Esophagus (tissue), 2 donors: ENCODE data around the gene GSK3B. TPM values are rescaled to one million over a fixed set of nuclear protein-coding genes. Genes with fewer than 3 reads are reported as not detected.

Experiments used
- H3K27ac ChIP-seq, 2 donors: one replicate each; pipeline ENCODE4 v1.5.1; 2013; ENCODE audit warnings: low read depth in 2 of 2, mild to moderate bottlenecking in 2 of 2, inconsistent platforms in 1 of 2, low read length in 1 of 2, moderate library complexity in 1 of 2
- H3K27me3 ChIP-seq, 2 donors: one replicate each; pipeline ENCODE4 v1.6.1; 2013; ENCODE audit warnings: low read length in 2 of 2, control low read depth in 1 of 2, mild to moderate bottlenecking in 1 of 2; ENCODE audit not compliant: insufficient read depth in 2 of 2, control insufficient read depth in 1 of 2
- H3K36me3 ChIP-seq, 2 donors: one replicate each; pipeline ENCODE4 v1.6.1; 2013; ENCODE audit warnings: low read length in 1 of 2; ENCODE audit not compliant: control insufficient read depth in 2 of 2, insufficient read depth in 2 of 2
- H3K4me1 ChIP-seq, 2 donors: one replicate each; pipeline ENCODE4 v1.6.1; 2013; ENCODE audit warnings: low read length in 1 of 2; ENCODE audit not compliant: control insufficient read depth in 2 of 2, insufficient read depth in 2 of 2
- H3K4me3 ChIP-seq, 2 donors: one replicate each; pipeline ENCODE4 v1.5.1; 2013; ENCODE audit warnings: low read length in 2 of 2, mild to moderate bottlenecking in 2 of 2, low read depth in 1 of 2, moderate library complexity in 1 of 2
- H3K9me3 ChIP-seq, 2 donors: one replicate each; pipeline ENCODE4 v1.6.1; 2013; ENCODE audit warnings: mild to moderate bottlenecking in 2 of 2, low read depth in 1 of 2, low read length in 1 of 2, moderate library complexity in 1 of 2; ENCODE audit not compliant: control insufficient read depth in 2 of 2, insufficient read depth in 1 of 2
- WGBS, 2 donors: extraction: QIAGEN DNeasy Blood & Tissue Kit; methylation state at CpG; one replicate each; pipeline ENCODE4 v1.1.7; 2013; 5-methylcytosine and 5-hydroxymethylcytosine counted together
- polyA plus RNA-seq, 2 donors: library from polyadenylated mRNA; stranded (reverse); fragments of 200-250 nt; gene quantifications; one replicate each; pipeline ENCODE4 v1.2.3, GENCODE V29; 2013
- donor health status: healthy with polysubstance abuse.
- donor health status: Bipolar disorder and iron deficiency.

The GSK3B gene
- polyA plus RNA-seq, 2 donors: 8.8 to 12.0 TPM

DNA sequence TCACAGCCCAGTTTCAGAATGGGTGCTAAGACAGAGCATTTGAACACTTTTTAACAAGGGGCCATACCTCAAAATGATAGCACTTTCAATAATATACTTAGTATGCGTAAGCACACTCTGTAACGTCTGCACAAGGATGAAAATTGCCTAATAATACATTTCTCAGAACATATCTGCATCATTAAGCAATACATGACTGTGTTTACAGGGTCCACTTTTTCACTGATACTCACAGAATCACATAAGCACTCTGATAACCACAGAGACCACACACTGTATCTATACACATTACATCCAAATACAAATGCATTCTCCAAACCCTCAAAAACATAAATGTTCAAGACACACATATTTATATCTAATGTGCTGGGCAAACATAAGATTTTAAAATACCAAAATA lies 232.6 kb downstream of the GSK3B start:
- no peaks in the 10 kb centered on the region for H3K27me3 ChIP-seq
- no peak overlapping the region for H3K4me3 ChIP-seq
- no peaks in the 10 kb centered on the region for H3K9me3 ChIP-seq
- no peak overlapping the region for H3K27ac ChIP-seq
- H3K4me1 ChIP-seq: no peaks in the 10 kb centered on the region
- H3K36me3 ChIP-seq: peaks cover 0 to 3% of the 10 kb centered on the region in 2 donors
- 96 to 97% methylated on average over 2 of the region's 2 CpGs for WGBS, 2 donors

- peaks cover 0 to 3% of the 10 kb centered on the region in 2 donors for H3K36me3 ChIP-seq
- 97 to 100% methylated on average over 2 of the region's 2 CpGs for WGBS, 2 donors
These were observed 234.5 kb downstream of the GSK3B start for GRCh38 chr3:119859728-119860127.

DNA sequence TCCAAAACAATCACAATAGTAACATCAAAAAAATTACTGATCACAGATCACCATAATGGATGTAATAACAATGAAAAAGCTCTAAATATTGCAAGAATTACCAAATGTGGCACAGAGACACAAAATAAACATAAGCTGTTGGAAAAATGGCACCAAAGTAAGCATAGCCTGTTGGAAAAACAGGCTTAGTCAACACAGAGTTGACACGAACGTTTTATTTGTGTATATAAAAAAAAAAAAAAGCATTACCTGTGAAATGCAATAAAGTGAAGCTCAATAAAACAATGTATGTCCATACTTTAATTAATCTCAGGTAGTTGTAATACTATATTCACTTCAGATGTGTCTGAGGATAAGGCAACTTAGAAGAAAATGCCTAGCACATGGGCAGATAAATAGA lies 235.3 kb downstream of the GSK3B start:
- Histone ChIP-seq H3K4me3 (no peak overlapping the region), H3K9me3 (no peaks in the 10 kb centered on the region), H3K36me3 (peaks cover 0 to 3% of the 10 kb centered on the region in 2 donors), H3K27me3 (no peaks in the 10 kb centered on the region), H3K4me1 (no peaks in the 10 kb centered on the region), H3K27ac (no peak overlapping the region)
- WGBS, 2 donors: 77 to 87% methylated on average over 2 of the region's 2 CpGs

More at GRCh38 chr3:119859728-119860127, 234.5 kb downstream of the GSK3B start:
- Histone ChIP-seq H3K4me3 (no peak overlapping the region), H3K9me3 (no peaks in the 10 kb centered on the region), H3K27me3 (no peaks in the 10 kb centered on the region), H3K27ac (no peak overlapping the region), H3K4me1 (no peaks in the 10 kb centered on the region)

DNA sequence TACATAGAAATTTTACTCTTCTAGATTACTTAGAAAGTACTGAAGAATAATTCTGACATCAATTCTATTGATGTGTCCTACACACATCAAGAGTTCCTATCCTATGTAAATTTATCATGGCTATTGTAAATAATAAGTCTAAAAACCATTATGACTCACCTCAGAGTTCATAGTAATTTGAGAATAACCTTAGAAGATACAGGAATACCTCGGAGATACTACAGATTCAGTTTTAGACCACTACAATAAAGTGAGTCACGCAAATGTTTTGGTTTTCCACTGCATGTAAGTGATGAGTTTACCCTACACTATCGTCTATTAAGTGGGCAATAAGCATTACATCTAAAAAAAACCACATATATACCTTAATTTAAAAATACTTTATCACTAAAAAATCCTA lies 237.6 kb downstream of the GSK3B start:
- Histone ChIP-seq H3K4me1 (no peaks in the 10 kb centered on the region), H3K4me3 (no peak overlapping the region), H3K27me3 (no peaks in the 10 kb centered on the region), H3K9me3 (no peaks in the 10 kb centered on the region), H3K36me3 (no peaks in the 10 kb centered on the region), H3K27ac (no peak overlapping the region)
- WGBS, 2 donors: 97% methylated on average over 3 of the region's 3 CpGs

DNA sequence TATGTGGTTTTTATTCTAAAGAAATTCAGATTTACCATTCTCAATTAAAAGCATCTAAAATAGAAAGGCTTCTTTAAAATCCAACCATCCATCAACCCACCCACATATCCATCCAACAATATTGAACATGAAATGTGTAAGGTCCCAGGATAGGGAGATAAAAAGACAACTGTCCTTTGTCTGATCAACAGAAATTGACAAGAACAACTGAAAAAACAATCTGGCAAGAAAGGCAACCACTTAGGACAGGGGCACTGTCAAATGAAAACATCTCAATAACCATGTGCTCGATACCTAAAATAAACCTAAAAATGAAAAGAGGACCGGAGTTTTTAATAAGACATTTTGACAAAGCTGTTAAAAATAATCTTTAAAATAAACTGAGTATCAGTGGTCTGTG lies 245.1 kb downstream of the GSK3B start:
- Histone ChIP-seq H3K4me1 (no peaks in the 10 kb centered on the region), H3K4me3 (no peak overlapping the region), H3K36me3 (no peaks in the 10 kb centered on the region), H3K27me3 (no peaks in the 10 kb centered on the region), H3K9me3 (no peaks in the 10 kb centered on the region), H3K27ac (no peak overlapping the region)
- 90 to 97% methylated on average over 2 of the region's 2 CpGs for WGBS, 2 donors

DNA sequence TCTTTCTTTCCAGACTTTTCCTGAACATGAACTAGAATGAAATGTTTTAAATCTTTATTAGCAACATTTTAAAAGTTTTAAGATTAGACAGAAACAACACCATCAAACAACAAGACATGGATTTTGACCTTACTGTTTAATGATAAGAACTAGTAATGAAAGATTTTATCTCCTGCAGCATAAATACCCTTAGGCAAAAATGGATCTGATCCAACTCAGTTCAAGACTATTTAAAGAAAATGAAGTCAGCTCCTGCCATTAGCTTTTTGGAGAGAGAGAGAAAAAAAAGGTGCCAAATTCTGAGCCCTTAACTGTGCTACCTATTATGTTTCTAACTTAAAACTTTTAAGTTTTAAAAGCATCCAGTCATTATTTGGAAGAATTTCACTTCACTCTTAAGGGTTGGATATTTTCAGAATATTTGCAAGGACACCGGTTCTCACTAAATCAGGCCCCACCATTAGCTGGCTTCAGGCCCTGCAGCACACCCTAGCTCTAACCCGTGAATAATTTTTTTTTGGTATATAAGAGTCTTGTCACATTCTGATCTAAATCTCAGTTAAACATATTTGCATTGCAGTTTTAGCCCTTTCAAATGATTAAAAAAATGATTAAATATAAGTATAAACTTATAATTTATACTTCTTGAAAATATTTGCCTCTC lies 252.3 kb downstream of the GSK3B start:
- WGBS, 2 donors: 59 to 67% methylated on average over 2 of the region's 2 CpGs
- H3K27ac ChIP-seq: no peak overlapping the region
- no peak overlapping the region for H3K4me3 ChIP-seq
- H3K4me1 ChIP-seq: no peaks in the 10 kb centered on the region
- no peaks in the 10 kb centered on the region for H3K36me3 ChIP-seq
- H3K9me3 ChIP-seq: no peaks in the 10 kb centered on the region
- H3K27me3 ChIP-seq: no peaks in the 10 kb centered on the region

- Histone ChIP-seq H3K27ac (no peak overlapping the region), H3K27me3 (no peaks in the 10 kb centered on the region), H3K4me3 (no peak overlapping the region), H3K4me1 (no peaks in the 10 kb centered on the region), H3K36me3 (no peaks in the 10 kb centered on the region), H3K9me3 (no peaks in the 10 kb centered on the region)
These were observed 258.7 kb downstream of the GSK3B start for GRCh38 chr3:119835556-119835955.

- Histone ChIP-seq H3K27ac (no peak overlapping the region), H3K9me3 (no peaks in the 10 kb centered on the region), H3K27me3 (no peaks in the 10 kb centered on the region), H3K4me3 (no peak overlapping the region), H3K4me1 (no peaks in the 10 kb centered on the region), H3K36me3 (no peaks in the 10 kb centered on the region)
- WGBS, 2 donors: 96 to 99% methylated on average over 2 of the region's 2 CpGs
These were observed 259.4 kb downstream of the GSK3B start for GRCh38 chr3:119834754-119835370.

GRCh38 chr3:119831941-119832371 lies 262.3 kb downstream of the GSK3B start:
- H3K36me3 ChIP-seq: peaks cover 0 to 4% of the 10 kb centered on the region in 2 donors
- H3K9me3 ChIP-seq: no peaks in the 10 kb centered on the region
- H3K27ac ChIP-seq: no peak overlapping the region
- 54 to 75% methylated on average over 1 of the region's 1 CpG for WGBS, 2 donors
- no peak overlapping the region for H3K4me3 ChIP-seq
- H3K27me3 ChIP-seq: no peaks in the 10 kb centered on the region
- no peaks in the 10 kb centered on the region for H3K4me1 ChIP-seq

DNA sequence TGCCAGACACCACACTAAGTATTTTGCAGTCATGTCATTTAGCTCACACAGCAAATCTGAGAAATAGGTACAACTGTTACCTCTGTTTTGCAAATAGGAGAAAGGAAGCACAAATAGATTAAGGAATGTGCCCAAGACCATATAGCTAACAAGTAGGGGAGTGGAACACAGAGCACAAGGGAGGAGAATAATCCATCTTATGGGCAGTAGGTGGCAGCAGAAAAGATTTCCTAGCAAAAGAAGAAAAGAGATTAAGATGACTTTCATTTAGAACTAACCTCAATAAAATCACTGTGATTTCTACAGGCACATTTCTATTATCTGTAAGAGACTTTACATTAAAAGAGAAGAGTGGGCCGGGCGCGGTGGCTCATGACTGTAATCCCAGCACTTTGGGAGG lies 263.2 kb downstream of the GSK3B start:
- H3K27ac ChIP-seq: no peak overlapping the region
- no peak overlapping the region for H3K4me3 ChIP-seq
- H3K4me1 ChIP-seq: no peaks in the 10 kb centered on the region
- no peaks in the 10 kb centered on the region for H3K27me3 ChIP-seq
- WGBS, 2 donors: 97 to 98% methylated on average over 3 of the region's 3 CpGs
- H3K9me3 ChIP-seq: no peaks in the 10 kb centered on the region
- peaks cover 0 to 4% of the 10 kb centered on the region in 2 donors for H3K36me3 ChIP-seq
